A673 (cell line): ENCODE results near the gene IPO13. TPM values are rescaled to one million over a fixed set of nuclear protein-coding genes. Genes with fewer than 3 reads are reported as not detected.

Experiments used
- BruUV-seq: library from RNA; stranded (reverse); fragments of 400-500 nt; replicated peaks from 2 replicates; lab custom pipeline; 2021; lab: Mats Ljungman, UMichigan
- CTCF ChIA-PET: fragments of 300-600 bp; sonication (Branson Sonifier 250); formaldehyde crosslinking; loops from one replicate; lab custom pipeline; 2022; ENCODE audit warnings: antibody characterized with exemption; lab: Charles Lee
- POLR2A ChIA-PET: fragments of 300-600 bp; sonication (Branson Sonifier 250); formaldehyde crosslinking; loops from one replicate; lab custom pipeline; 2022; ENCODE audit warnings: antibody characterized with exemption; ENCODE audit not compliant: low non-redundant PET; lab: Charles Lee
- DNase-seq: peaks from one replicate; pipeline ENCODE4 v3.0.0-alpha.2; 2015; ENCODE audit warnings: low spot score
- H3K27ac ChIP-seq: fragments of 200-600 bp; sonication (generic); 2 replicates; pipeline ENCODE4 v1.5.1; 2016; ENCODE audit warnings: mixed run types, low read depth, mild to moderate bottlenecking, mixed read lengths, antibody characterized with exemption, low read length; ENCODE audit not compliant: poor library complexity, severe bottlenecking
- H3K27me3 ChIP-seq: fragments of 200-600 bp; sonication (generic); replicated peaks from 2 replicates; pipeline ENCODE4 v1.6.1; 2017; ENCODE audit warnings: mixed run types, low read depth, mild to moderate bottlenecking, mixed read lengths, antibody characterized with exemption, low read length; ENCODE audit not compliant: insufficient read depth, poor library complexity
- H3K36me3 ChIP-seq: fragments of 200-600 bp; sonication (generic); 2 replicates; pipeline ENCODE4 v1.6.1; 2016; ENCODE audit warnings: mixed run types, mild to moderate bottlenecking, mixed read lengths, antibody characterized with exemption, low read length; ENCODE audit not compliant: insufficient read depth, poor library complexity, severe bottlenecking
- H3K4me1 ChIP-seq: fragments of 200-600 bp; sonication (generic); 2 replicates; pipeline ENCODE4 v1.6.1; 2017; ENCODE audit warnings: mixed run types, mild to moderate bottlenecking, mixed read lengths, antibody characterized with exemption, low read length; ENCODE audit not compliant: insufficient read depth, poor library complexity, severe bottlenecking
- H3K4me3 ChIP-seq: fragments of 200-600 bp; sonication (generic); 2 replicates; pipeline ENCODE4 v1.5.1; 2016; ENCODE audit warnings: low read depth, mixed run types, mild to moderate bottlenecking, mixed read lengths, low read length; ENCODE audit not compliant: poor library complexity, severe bottlenecking
- H3K9me3 ChIP-seq: fragments of 200-600 bp; sonication (generic); 2 replicates; pipeline ENCODE4 v1.6.1; 2016; ENCODE audit warnings: mixed run types, low read depth, mild to moderate bottlenecking, mixed read lengths, antibody characterized with exemption, low read length; ENCODE audit not compliant: poor library complexity, severe bottlenecking
- CTCF ChIP-seq: fragments of 300-800, 200-600 bp; sonication (generic); conservative IDR thresholded peaks from 2 replicates; pipeline ENCODE4 v1.5.1; 2017; ENCODE audit warnings: low read depth, mild to moderate bottlenecking, antibody characterized with exemption, low read length, moderate library complexity, mixed read lengths
- EZH2 ChIP-seq: fragments of 200-600 bp; sonication (generic); IDR thresholded peaks from 2 replicates; pipeline ENCODE4 v1.6.1; 2017; ENCODE audit warnings: borderline replicate concordance, low read depth, mild to moderate bottlenecking, mixed read lengths, antibody characterized with exemption, low read length; ENCODE audit not compliant: poor library complexity, severe bottlenecking
- intact Hi-C: fragments of 100-400 bp; cut with micrococcal nuclease; formaldehyde crosslinking; loops from one replicate; pipeline ENCODE4 v1.10.0; 2022; ENCODE audit not compliant: unreplicated experiment
- total RNA-seq: library from RNA; stranded (reverse); gene quantifications from 2 replicates; pipeline ENCODE4 v1.2.3, GENCODE V29; 2021

IPO13 gene
- total RNA-seq, 1 experiment from 2014 or later = 53.4 TPM

GRCh38 chr1:43974443-43975248, 27.9 kb downstream of the IPO13 start, which contains the start of gene ATP6V0B:
Gene ATP6V0B, plus strand, starts transcription at chr1:43974960. Its CDS starts 81 bp downstream, at chr1:43975041.
- Histone ChIP-seq H3K27ac (peak within 1 kb of the TSS; percentile 90), H3K4me3 (peak within 1 kb of the TSS; percentile 88), H3K9me3 (no peaks in the 10 kb centered on the region), H3K36me3 (peaks cover 18% of the 10 kb centered on the region), H3K4me1 (peaks cover 27% of the 10 kb centered on the region), H3K27me3 (no peaks in the 10 kb centered on the region)
- no TSS peak for BruUV-seq
- peak; percentile 98 for DNase-seq
- ChIA-PET POLR2A (no interaction called here), CTCF (interaction anchor here (0.5 kb wide), 1 partner anchor 14 kb away, joined by 3 read pairs; no protein-coding TSS in a partner anchor)
- intact Hi-C loops = no loop called here
- TF ChIP-seq CTCF = no peak; the same call in 1 of the 2 replicates
- TF ChIP-seq EZH2 = no peak

- ChIA-PET CTCF (interaction anchor here (0.5 kb wide), 1 partner anchor 13 kb away, joined by 3 read pairs; no protein-coding TSS in a partner anchor), POLR2A (interaction anchor here (0.6 kb wide), 1 partner anchor 514 kb away, joined by 3 read pairs; no protein-coding TSS in a partner anchor)
- H3K9me3 ChIP-seq = no peaks in the 10 kb centered on the region
- H3K4me1 ChIP-seq = peaks cover 27% of the 10 kb centered on the region
- DNase-seq = no peak
- BruUV-seq = TSS peak; percentile 26
- peak overlapping the region; percentile 88 for H3K4me3 ChIP-seq
- intact Hi-C loops = no loop called here
- H3K27me3 ChIP-seq = no peaks in the 10 kb centered on the region
- H3K36me3 ChIP-seq = peaks cover 18% of the 10 kb centered on the region
- TF ChIP-seq CTCF (no peak), EZH2 (no peak)
- H3K27ac ChIP-seq = peak overlapping the region; percentile 90
These were observed 28.7 kb downstream of the IPO13 start for GRCh38 chr1:43975249-43975961.

GRCh38 chr1:43976045-43976444, 29.3 kb downstream of the IPO13 start:
- H3K4me3 ChIP-seq = peak overlapping the region; percentile 88
- peaks cover 27% of the 10 kb centered on the region for H3K4me1 ChIP-seq
- intact Hi-C loops = no loop called here
- H3K9me3 ChIP-seq = no peaks in the 10 kb centered on the region
- no TSS peak for BruUV-seq
- POLR2A ChIA-PET = interaction anchor here (0.6 kb wide), 1 partner anchor 515 kb away, joined by 3 read pairs; no protein-coding TSS in a partner anchor
- CTCF ChIA-PET = no interaction called here
- no peak for DNase-seq
- no peaks in the 10 kb centered on the region for H3K27me3 ChIP-seq
- no peak overlapping the region for H3K27ac ChIP-seq
- TF ChIP-seq CTCF = no peak
- TF ChIP-seq EZH2 = no peak
- peaks cover 19% of the 10 kb centered on the region for H3K36me3 ChIP-seq
